GM10248 (cell line): ENCODE measurements around the gene NISCH.

Experiments used
- CTCF ChIA-PET: fragments of 300-600 bp; sonication (Branson Sonifier 250); formaldehyde crosslinking; extraction: SDS; loops from one replicate; lab custom pipeline; 2021; ENCODE audit warnings: antibody characterized with exemption; lab: Yijun Ruan, JAX
- POLR2A ChIA-PET: fragments of 350-650 bp; sonication (Branson Sonifier 250); formaldehyde crosslinking; extraction: SDS; loops from one replicate; lab custom pipeline; 2020; ENCODE audit warnings: antibody characterized with exemption; lab: Yijun Ruan, JAX
- DNase-seq: peaks from one replicate; pipeline ENCODE4 v3.0.0; 2012; ENCODE audit errors: extremely low spot score
- TF ChIP-seq, protein P1 (sequence below): IDR thresholded peaks from 2 replicates; pipeline ENCODE4 v1.5.1; 2012; ENCODE audit warnings: mild to moderate bottlenecking, low read depth; ENCODE audit errors: extremely low read depth, missing control alignments, control extremely low read depth

The NISCH gene

GRCh38 chr3:52513281-52513680, 57.9 kb downstream of the NISCH start:
- ChIA-PET CTCF (interaction anchor here (0.7 kb wide), 1 partner anchor 41 kb away, joined by 3 read pairs; no protein-coding TSS in a partner anchor), POLR2A (no interaction called here)
- TF ChIP-seq, protein P1, sequence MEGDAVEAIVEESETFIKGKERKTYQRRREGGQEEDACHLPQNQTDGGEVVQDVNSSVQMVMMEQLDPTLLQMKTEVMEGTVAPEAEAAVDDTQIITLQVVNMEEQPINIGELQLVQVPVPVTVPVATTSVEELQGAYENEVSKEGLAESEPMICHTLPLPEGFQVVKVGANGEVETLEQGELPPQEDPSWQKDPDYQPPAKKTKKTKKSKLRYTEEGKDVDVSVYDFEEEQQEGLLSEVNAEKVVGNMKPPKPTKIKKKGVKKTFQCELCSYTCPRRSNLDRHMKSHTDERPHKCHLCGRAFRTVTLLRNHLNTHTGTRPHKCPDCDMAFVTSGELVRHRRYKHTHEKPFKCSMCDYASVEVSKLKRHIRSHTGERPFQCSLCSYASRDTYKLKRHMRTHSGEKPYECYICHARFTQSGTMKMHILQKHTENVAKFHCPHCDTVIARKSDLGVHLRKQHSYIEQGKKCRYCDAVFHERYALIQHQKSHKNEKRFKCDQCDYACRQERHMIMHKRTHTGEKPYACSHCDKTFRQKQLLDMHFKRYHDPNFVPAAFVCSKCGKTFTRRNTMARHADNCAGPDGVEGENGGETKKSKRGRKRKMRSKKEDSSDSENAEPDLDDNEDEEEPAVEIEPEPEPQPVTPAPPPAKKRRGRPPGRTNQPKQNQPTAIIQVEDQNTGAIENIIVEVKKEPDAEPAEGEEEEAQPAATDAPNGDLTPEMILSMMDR: no peak
- DNase-seq: no peak

- TF ChIP-seq, protein P1: no peak
- ChIA-PET POLR2A (no interaction called here), CTCF (no interaction called here)
- no peak for DNase-seq
Measured at GRCh38 chr3:52514576-52514975, 59.2 kb downstream of the NISCH start.

DNA sequence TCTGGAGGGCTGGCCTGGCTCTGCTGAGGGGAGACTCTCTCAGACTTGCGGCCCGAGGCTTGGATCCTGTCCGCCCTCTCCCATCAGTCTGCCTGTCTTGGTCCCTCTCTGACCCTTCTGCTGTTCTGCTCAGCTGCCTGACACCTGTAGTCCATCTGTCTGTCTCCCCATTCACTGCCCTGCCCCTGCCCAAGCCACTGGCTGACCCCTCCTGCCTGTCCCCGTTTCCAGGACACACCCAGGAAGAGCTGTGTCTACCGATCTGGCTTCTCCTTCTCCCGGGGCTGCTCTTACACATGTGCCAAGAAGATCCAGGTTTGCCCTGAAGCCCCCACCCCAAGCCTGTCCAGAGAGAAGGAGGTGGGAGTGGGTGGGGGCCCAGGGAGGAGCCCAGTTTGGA, 59.8 kb downstream of the NISCH start:
- no peak for DNase-seq
- TF ChIP-seq, protein P1: no peak
- CTCF ChIA-PET: no interaction called here
- POLR2A ChIA-PET: no interaction called here

DNA sequence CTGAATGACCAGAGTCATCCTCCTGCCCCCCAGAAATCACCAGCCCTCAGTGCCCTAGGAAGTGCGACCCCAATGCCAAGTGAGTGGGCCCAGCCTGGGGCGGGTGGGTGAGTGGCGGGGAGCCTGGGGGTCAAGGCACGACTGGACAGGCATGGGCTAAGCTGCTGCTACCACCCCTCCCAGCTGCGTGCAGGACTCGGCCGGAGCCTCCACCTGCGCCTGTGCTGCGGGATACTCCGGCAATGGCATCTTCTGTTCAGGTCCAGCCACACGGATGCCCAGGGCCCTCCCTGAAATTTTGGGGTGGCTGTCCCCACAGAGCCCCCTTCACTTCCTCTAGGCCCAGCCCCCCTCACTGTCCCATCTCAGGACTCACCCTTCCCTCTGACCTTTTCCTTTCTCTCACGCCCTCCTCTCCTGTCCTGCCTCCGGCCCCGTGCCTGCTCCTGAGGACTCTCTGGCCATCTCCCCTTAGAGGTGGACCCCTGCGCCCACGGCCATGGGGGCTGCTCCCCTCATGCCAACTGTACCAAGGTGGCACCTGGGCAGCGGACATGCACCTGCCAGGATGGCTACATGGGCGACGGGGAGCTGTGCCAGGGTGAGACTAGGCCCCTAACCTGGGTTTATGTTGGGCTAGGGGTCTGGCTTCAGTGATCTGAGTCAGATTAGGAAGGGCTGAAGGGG, 61.2 kb downstream of the NISCH start:
- ChIA-PET CTCF (interaction anchor here (0.9 kb wide), 1 partner anchor 26 kb away, joined by 3 read pairs; no protein-coding TSS in a partner anchor), POLR2A (interaction anchor here (0.8 kb wide), 1 partner anchor 19 kb away, joined by 3 read pairs; the partner anchor contains the start of gene UQCC5)
- TF ChIP-seq, protein P1: no peak
- no peak for DNase-seq

GRCh38 chr3:52517796-52518722, 62.7 kb downstream of the NISCH start:
- ChIA-PET POLR2A (no interaction called here), CTCF (interaction anchor here (0.9 kb wide), 1 partner anchor 27 kb away, joined by 3 read pairs; no protein-coding TSS in a partner anchor)
- DNase-seq: no peak
- TF ChIP-seq, protein P1: no peak

- TF ChIP-seq, protein P1: no peak
- no peak for DNase-seq
- ChIA-PET POLR2A (no interaction called here), CTCF (no interaction called here)
Measured at GRCh38 chr3:52518723-52519444, 63.5 kb downstream of the NISCH start.
